Upper lobe of right lung (tissue), 1 donor: Measurements from ENCODE around the gene NEDD4. TPM values are rescaled to one million over a fixed set of nuclear protein-coding genes. Genes with fewer than 3 reads are reported as not detected.
A peak's percentile ranks its signal among the peaks of the same experiment; 100 is the strongest.

Source experiments
- ATAC-seq: fragments of 200-7000 bp; cut with Tn5 transposase; one replicate; pipeline ENCODE4 v1.9.1; 2020; ENCODE audit warnings: mild to moderate bottlenecking, moderate library complexity
- DNase-seq: peaks from one replicate; pipeline ENCODE4 v3.0.0-alpha.2; 2020
- H3K27ac ChIP-seq: fragments of 200-600 bp; one replicate; pipeline ENCODE4 v1.8.0; 2022
- H3K27me3 ChIP-seq: fragments of 200-600 bp; one replicate; pipeline ENCODE4 v1.8.0; 2022; ENCODE audit warnings: mild to moderate bottlenecking
- H3K36me3 ChIP-seq: fragments of 200-600 bp; one replicate; pipeline ENCODE4 v1.8.0; 2022
- H3K4me1 ChIP-seq: fragments of 200-600 bp; one replicate; pipeline ENCODE4 v1.8.0; 2022
- H3K4me3 ChIP-seq: fragments of 200-600 bp; one replicate; pipeline ENCODE4 v1.8.0; 2022; ENCODE audit warnings: mild to moderate bottlenecking
- H3K9me3 ChIP-seq: fragments of 200-600 bp; one replicate; pipeline ENCODE4 v1.8.0; 2022
- intact Hi-C: fragments of 100-400 bp; cut with DNase I; formaldehyde crosslinking; loops from one replicate; pipeline ENCODE4 v1.11.0; 2022
- total RNA-seq: library from RNA; stranded (reverse); fragmentation: NEBNext Ultra II Directional; extraction: Animal tissue kit (Norgen Biotek cat#: 25700); gene quantifications from one replicate; pipeline ENCODE4 v1.2.1, GENCODE V29; 2021
- TF ChIP-seq, protein P1 (sequence below): fragments of 200-600 bp; IDR thresholded peaks from one replicate; pipeline ENCODE4 v1.8.0; 2022; ENCODE audit warnings: antibody characterized with exemption
- donor health status: DM: no; HTN: yes; CAD: no; lungs with severe emphysema.

Gene NEDD4
- total RNA-seq, 1 donor from 2014 or later, result 18.4 TPM

DNA sequence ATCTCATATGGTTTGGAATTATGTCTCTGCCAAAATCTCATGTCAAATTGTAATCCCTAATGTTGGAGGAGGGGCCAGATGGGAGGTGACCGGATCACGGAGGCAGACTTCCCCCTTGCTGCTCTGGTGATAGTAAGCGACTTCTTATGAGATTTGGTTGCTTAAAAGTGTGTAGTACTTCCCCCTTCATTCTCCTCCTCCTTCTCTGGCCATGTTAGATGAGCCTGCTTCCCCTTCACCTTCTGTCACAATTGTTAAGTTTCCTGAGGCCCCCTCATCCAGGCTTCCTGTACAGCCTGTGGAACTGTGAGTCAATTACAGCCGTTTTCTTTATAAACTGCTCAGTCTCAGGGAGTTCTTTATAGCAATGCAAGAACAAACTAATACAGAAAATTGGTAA, 51.1 kb downstream of the NEDD4 start:
- Histone ChIP-seq H3K36me3 (no peaks in the 10 kb centered on the region), H3K9me3 (peaks cover 6% of the 10 kb centered on the region), H3K4me1 (peaks cover 2% of the 10 kb centered on the region), H3K4me3 (no peak overlapping the region), H3K27ac (no peak overlapping the region), H3K27me3 (no peaks in the 10 kb centered on the region)
- ATAC-seq (peak; percentile 67), DNase-seq (no peak)
- TF ChIP-seq, protein P1, sequence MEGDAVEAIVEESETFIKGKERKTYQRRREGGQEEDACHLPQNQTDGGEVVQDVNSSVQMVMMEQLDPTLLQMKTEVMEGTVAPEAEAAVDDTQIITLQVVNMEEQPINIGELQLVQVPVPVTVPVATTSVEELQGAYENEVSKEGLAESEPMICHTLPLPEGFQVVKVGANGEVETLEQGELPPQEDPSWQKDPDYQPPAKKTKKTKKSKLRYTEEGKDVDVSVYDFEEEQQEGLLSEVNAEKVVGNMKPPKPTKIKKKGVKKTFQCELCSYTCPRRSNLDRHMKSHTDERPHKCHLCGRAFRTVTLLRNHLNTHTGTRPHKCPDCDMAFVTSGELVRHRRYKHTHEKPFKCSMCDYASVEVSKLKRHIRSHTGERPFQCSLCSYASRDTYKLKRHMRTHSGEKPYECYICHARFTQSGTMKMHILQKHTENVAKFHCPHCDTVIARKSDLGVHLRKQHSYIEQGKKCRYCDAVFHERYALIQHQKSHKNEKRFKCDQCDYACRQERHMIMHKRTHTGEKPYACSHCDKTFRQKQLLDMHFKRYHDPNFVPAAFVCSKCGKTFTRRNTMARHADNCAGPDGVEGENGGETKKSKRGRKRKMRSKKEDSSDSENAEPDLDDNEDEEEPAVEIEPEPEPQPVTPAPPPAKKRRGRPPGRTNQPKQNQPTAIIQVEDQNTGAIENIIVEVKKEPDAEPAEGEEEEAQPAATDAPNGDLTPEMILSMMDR, result no peak
- intact Hi-C loops, result no loop called here

DNA sequence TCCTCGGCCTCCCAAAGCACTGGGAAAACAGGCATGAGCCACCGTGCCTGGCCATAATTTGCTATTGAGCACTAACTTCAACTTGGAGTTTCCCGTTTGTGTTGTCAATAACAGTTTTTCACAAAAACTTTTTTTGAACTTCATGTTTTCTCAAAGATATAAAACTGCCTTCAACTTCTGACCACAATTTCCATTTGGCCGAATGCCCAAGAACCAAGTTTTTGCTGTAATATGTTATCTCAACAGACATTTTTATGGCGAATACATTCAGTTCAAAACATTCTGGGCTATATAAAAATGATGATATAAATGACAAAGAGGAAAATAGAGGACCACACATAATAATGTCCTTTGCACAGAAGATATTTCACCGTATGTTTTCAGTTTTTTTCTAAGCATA, 56.4 kb downstream of the NEDD4 start:
- intact Hi-C loops, result no loop called here
- TF ChIP-seq, protein P1, result no peak
- no peak for DNase-seq

DNA sequence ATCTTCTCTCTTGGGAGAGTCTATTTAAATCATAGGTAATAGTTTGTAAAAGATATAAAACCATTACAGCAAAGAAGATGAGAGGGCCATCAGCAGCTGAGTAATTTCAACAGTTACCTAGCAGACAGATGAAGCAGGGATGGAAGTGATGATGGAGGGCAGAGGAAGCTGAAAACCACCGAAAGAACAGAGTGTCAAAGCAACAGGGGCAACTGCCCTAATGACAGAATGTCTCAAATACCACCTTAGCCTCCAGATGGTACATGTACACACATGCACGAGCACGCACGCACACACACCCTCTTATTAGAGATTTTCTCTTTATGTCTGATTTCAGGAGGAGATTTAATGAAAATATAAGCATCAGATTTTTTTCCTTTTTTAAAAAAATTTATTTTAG, 64.5 kb downstream of the NEDD4 start:
- TF ChIP-seq, protein P1, result no peak
- Histone ChIP-seq H3K9me3 (no peaks in the 10 kb centered on the region), H3K36me3 (no peaks in the 10 kb centered on the region), H3K27ac (no peak overlapping the region), H3K4me1 (no peaks in the 10 kb centered on the region), H3K4me3 (no peak overlapping the region), H3K27me3 (no peaks in the 10 kb centered on the region)
- intact Hi-C loops, result no loop called here
- no peak for ATAC-seq
- DNase-seq, result no peak

More for the DNA sequence above, 56.4 kb downstream of the NEDD4 start:
- Histone ChIP-seq H3K4me3 (no peak overlapping the region), H3K36me3 (no peaks in the 10 kb centered on the region), H3K27ac (no peak overlapping the region), H3K27me3 (no peaks in the 10 kb centered on the region), H3K4me1 (peaks cover 4% of the 10 kb centered on the region), H3K9me3 (peaks cover 6% of the 10 kb centered on the region)
- no peak for ATAC-seq

DNA sequence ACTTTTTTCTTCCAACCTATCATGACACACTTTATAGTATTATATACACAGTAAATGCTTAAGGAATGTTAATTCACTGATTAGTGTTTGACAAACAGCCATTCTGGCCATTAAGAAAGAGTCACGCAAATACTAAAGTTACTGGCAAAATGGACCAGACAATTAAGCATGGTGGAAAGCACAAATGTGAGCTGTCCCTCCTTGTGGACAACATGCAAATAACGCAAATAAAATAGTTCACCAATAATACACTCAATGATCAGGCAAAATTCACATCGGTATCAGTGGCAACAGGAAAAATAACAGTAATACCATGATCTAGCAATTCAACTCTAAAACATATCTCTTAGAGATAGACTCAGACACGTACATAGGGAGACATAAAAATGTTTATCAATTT, 71.7 kb downstream of the NEDD4 start:
- Histone ChIP-seq H3K4me1 (no peaks in the 10 kb centered on the region), H3K27ac (no peak overlapping the region), H3K4me3 (no peak overlapping the region), H3K9me3 (no peaks in the 10 kb centered on the region), H3K36me3 (no peaks in the 10 kb centered on the region), H3K27me3 (no peaks in the 10 kb centered on the region)
- ATAC-seq (no peak), DNase-seq (no peak)
- intact Hi-C loops, result no loop called here
- TF ChIP-seq, protein P1, result no peak

DNA sequence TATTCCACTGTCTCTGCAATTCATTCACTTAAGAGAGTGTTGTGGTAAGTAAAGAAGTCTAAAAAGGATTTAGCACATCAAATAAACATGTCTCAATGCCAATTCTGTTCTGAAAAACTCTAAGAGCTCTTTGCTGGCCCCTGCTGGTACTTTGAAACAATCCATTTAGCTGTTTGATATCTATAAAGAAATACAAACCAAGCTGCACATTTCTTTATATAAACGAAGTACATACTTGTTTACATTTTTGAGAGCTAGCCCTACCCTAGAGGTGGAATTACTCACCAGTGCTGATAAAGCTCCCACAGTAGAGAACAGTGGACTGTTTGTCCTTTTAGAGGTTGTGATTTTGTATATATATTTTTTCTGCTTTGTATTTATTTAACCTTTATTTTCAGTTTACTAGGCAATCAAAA, 75.5 kb downstream of the NEDD4 start:
- no peaks in the 10 kb centered on the region for H3K4me1 ChIP-seq
- H3K4me3 ChIP-seq, result no peak overlapping the region
- peak; percentile 73 for ATAC-seq
- no peaks in the 10 kb centered on the region for H3K36me3 ChIP-seq
- DNase-seq, result no peak
- TF ChIP-seq, protein P1, result peak; percentile 63
- H3K27ac ChIP-seq, result no peak overlapping the region
- H3K9me3 ChIP-seq, result no peaks in the 10 kb centered on the region
- H3K27me3 ChIP-seq, result no peaks in the 10 kb centered on the region
- intact Hi-C loops, result no loop called here
